ENCODE results near the gene KRT1. TPM values are rescaled to one million over a fixed set of nuclear protein-coding genes. Genes with fewer than 3 reads are reported as not detected.

Gene KRT1
- total RNA-seq, 1 experiment from 2014 or later: not detected

- in situ Hi-C loops (cut with HindIII; ENCODE audit: low pct_unique_long_range_greater_than_20kb, low sequenced_read_pairs): no loop called here
- no peak for DNase-seq (ENCODE audit: low read depth)
Measured at GRCh38 chr12:52686756-52687487, 6.7 kb upstream of the KRT1 start.

GRCh38 chr12:52686063-52686462 lies 5.9 kb upstream of the KRT1 start:
- DNase-seq (ENCODE audit: low read depth): no peak
- in situ Hi-C loops (cut with HindIII; ENCODE audit: low pct_unique_long_range_greater_than_20kb, low sequenced_read_pairs): no loop called here

- in situ Hi-C loops (cut with HindIII; ENCODE audit: low pct_unique_long_range_greater_than_20kb, low sequenced_read_pairs): no loop called here
- DNase-seq (ENCODE audit: low read depth): no peak
Measured at GRCh38 chr12:52685406-52685890, 5.2 kb upstream of the KRT1 start.

GRCh38 chr12:52684431-52684830 lies 4.2 kb upstream of the KRT1 start:
- in situ Hi-C loops (cut with HindIII; ENCODE audit: low pct_unique_long_range_greater_than_20kb, low sequenced_read_pairs): no loop called here
- no peak for DNase-seq (ENCODE audit: low read depth)

- in situ Hi-C loops (cut with HindIII; ENCODE audit: low pct_unique_long_range_greater_than_20kb, low sequenced_read_pairs): no loop called here
- no peak for DNase-seq (ENCODE audit: low read depth)
Measured at GRCh38 chr12:52683575-52684300, 3.5 kb upstream of the KRT1 start.

- DNase-seq (ENCODE audit: low read depth): no peak
- in situ Hi-C loops (cut with HindIII; ENCODE audit: low pct_unique_long_range_greater_than_20kb, low sequenced_read_pairs): no loop called here
Measured at GRCh38 chr12:52682938-52683574, 2.8 kb upstream of the KRT1 start.

GRCh38 chr12:52682381-52682660 lies 2.1 kb upstream of the KRT1 start:
- in situ Hi-C loops (cut with HindIII; ENCODE audit: low pct_unique_long_range_greater_than_20kb, low sequenced_read_pairs): no loop called here
- no peak for DNase-seq (ENCODE audit: low read depth)

- DNase-seq (ENCODE audit: low read depth): no peak
- in situ Hi-C loops (cut with HindIII; ENCODE audit: low pct_unique_long_range_greater_than_20kb, low sequenced_read_pairs): no loop called here
Measured at GRCh38 chr12:52681526-52682380, 1.5 kb upstream of the KRT1 start.

GRCh38 chr12:52679875-52680274 lies 332 bp downstream of the KRT1 start:
- DNase-seq (ENCODE audit: low read depth): no peak
- in situ Hi-C loops (cut with HindIII; ENCODE audit: low pct_unique_long_range_greater_than_20kb, low sequenced_read_pairs): no loop called here

GRCh38 chr12:52677671-52678070 lies 2.5 kb downstream of the KRT1 start:
- no peak for DNase-seq (ENCODE audit: low read depth)
- in situ Hi-C loops (cut with HindIII; ENCODE audit: low pct_unique_long_range_greater_than_20kb, low sequenced_read_pairs): no loop called here

- in situ Hi-C loops (cut with HindIII; ENCODE audit: low pct_unique_long_range_greater_than_20kb, low sequenced_read_pairs): no loop called here
- no peak for DNase-seq (ENCODE audit: low read depth)
Measured at GRCh38 chr12:52677126-52677525, 3.1 kb downstream of the KRT1 start.

- no peak for DNase-seq (ENCODE audit: low read depth)
- in situ Hi-C loops (cut with HindIII; ENCODE audit: low pct_unique_long_range_greater_than_20kb, low sequenced_read_pairs): no loop called here
Measured at GRCh38 chr12:52676163-52676562, 4.0 kb downstream of the KRT1 start.

- no peak for DNase-seq (ENCODE audit: low read depth)
- in situ Hi-C loops (cut with HindIII; ENCODE audit: low pct_unique_long_range_greater_than_20kb, low sequenced_read_pairs): no loop called here
Measured at GRCh38 chr12:52675301-52675701, 4.9 kb downstream of the KRT1 start.

GRCh38 chr12:52674433-52674775 lies 5.8 kb downstream of the KRT1 start:
- no peak for DNase-seq (ENCODE audit: low read depth)
- in situ Hi-C loops (cut with HindIII; ENCODE audit: low pct_unique_long_range_greater_than_20kb, low sequenced_read_pairs): no loop called here

GRCh38 chr12:52673713-52674432 lies 6.3 kb downstream of the KRT1 start:
- in situ Hi-C loops (cut with HindIII; ENCODE audit: low pct_unique_long_range_greater_than_20kb, low sequenced_read_pairs): no loop called here
- DNase-seq (ENCODE audit: low read depth): no peak

- in situ Hi-C loops (cut with HindIII; ENCODE audit: low pct_unique_long_range_greater_than_20kb, low sequenced_read_pairs): no loop called here
- no peak for DNase-seq (ENCODE audit: low read depth)
Measured at GRCh38 chr12:52673217-52673616, 7.0 kb downstream of the KRT1 start.

GRCh38 chr12:52672321-52672933 lies 7.8 kb downstream of the KRT1 start:
- DNase-seq (ENCODE audit: low read depth): peak; percentile 46
- in situ Hi-C loops (cut with HindIII; ENCODE audit: low pct_unique_long_range_greater_than_20kb, low sequenced_read_pairs): no loop called here

- no peak for DNase-seq (ENCODE audit: low read depth)
- in situ Hi-C loops (cut with HindIII; ENCODE audit: low pct_unique_long_range_greater_than_20kb, low sequenced_read_pairs): no loop called here
Measured at GRCh38 chr12:52670961-52671360, 9.2 kb downstream of the KRT1 start.
